PFSK-1 (cell line): ENCODE results near the gene PLEKHJ1.
A peak's percentile ranks its signal among the peaks of the same experiment; 100 is the strongest.

Experiments
- FOXP2 ChIP-seq: optimal IDR thresholded peaks from 2 replicates; pipeline ENCODE3; 2011; ENCODE audit warnings: borderline replicate concordance, control low read depth, inconsistent platforms; ENCODE audit not compliant: insufficient read depth; ENCODE audit errors: extremely low read length, extremely low read depth
- POLR2AphosphoS5 ChIP-seq: IDR thresholded peaks from 2 replicates; pipeline ENCODE4 v1.6.1; 2012; ENCODE audit warnings: low read depth, mild to moderate bottlenecking, control low read depth, low read length, moderate library complexity
- SIN3A ChIP-seq: IDR thresholded peaks from 2 replicates; pipeline ENCODE4 v1.6.1; 2012; ENCODE audit warnings: mild to moderate bottlenecking, low read length, moderate library complexity, borderline replicate concordance; ENCODE audit not compliant: insufficient read depth
- TAF1 ChIP-seq: IDR thresholded peaks from 2 replicates; pipeline ENCODE4 v1.6.1; 2012; ENCODE audit warnings: low read length, control low read depth, borderline replicate concordance; ENCODE audit not compliant: insufficient read depth
- TF ChIP-seq, protein P1 (sequence below), 2 experiments: IDR thresholded peaks; 2 replicates each; pipeline versions ENCODE4 v1.6.1 to v1.8.0; 2011 to 2012; ENCODE audit warnings: low read depth in 2 of 2, low read length in 2 of 2, control low read depth in 1 of 2, inconsistent platforms in 1 of 2, mild to moderate bottlenecking in 1 of 2, moderate library complexity in 1 of 2; ENCODE audit not compliant: insufficient read depth in 1 of 2

PLEKHJ1 gene

GRCh38 chr19:2216361-2217225 is 19.5 kb downstream of the PLEKHJ1 start:
- TF ChIP-seq POLR2AphosphoS5 (no peak), FOXP2 (no peak)

DNA sequence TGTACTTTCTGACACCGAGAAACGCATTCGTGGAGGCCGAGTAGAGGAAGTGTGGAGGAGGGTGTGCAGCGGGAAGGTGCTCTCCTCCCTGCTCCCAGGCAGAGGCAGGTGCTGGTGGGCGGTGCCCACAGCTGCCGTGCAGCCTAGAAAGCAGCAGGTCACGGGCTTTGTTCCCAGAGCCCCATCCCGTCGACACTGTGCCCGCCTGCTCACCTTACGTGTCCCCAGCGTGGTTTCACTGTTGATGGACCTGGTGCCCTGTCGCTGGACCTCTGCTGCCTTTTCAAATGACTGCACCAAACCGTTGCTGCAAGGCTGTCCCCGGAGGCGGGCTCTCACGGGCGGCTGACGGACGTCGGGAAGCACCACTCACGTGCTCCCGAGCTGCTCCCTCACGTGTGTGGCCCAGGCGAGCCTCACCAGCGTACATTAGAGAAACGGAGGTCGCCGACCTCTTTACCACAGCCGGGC is 20.8 kb downstream of the PLEKHJ1 start:
- TF ChIP-seq, protein P1, sequence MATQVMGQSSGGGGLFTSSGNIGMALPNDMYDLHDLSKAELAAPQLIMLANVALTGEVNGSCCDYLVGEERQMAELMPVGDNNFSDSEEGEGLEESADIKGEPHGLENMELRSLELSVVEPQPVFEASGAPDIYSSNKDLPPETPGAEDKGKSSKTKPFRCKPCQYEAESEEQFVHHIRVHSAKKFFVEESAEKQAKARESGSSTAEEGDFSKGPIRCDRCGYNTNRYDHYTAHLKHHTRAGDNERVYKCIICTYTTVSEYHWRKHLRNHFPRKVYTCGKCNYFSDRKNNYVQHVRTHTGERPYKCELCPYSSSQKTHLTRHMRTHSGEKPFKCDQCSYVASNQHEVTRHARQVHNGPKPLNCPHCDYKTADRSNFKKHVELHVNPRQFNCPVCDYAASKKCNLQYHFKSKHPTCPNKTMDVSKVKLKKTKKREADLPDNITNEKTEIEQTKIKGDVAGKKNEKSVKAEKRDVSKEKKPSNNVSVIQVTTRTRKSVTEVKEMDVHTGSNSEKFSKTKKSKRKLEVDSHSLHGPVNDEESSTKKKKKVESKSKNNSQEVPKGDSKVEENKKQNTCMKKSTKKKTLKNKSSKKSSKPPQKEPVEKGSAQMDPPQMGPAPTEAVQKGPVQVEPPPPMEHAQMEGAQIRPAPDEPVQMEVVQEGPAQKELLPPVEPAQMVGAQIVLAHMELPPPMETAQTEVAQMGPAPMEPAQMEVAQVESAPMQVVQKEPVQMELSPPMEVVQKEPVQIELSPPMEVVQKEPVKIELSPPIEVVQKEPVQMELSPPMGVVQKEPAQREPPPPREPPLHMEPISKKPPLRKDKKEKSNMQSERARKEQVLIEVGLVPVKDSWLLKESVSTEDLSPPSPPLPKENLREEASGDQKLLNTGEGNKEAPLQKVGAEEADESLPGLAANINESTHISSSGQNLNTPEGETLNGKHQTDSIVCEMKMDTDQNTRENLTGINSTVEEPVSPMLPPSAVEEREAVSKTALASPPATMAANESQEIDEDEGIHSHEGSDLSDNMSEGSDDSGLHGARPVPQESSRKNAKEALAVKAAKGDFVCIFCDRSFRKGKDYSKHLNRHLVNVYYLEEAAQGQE (IDR thresholded peaks at IDR 0.05; ENCODE audit: insufficient read depth in 1 of 2, low read depth in 2 of 2, low read length in 2 of 2), result no peak
- 0 out of 2 replicates have a peak, but pooled peaks have one; percentile 10 for TF ChIP-seq POLR2AphosphoS5

DNA sequence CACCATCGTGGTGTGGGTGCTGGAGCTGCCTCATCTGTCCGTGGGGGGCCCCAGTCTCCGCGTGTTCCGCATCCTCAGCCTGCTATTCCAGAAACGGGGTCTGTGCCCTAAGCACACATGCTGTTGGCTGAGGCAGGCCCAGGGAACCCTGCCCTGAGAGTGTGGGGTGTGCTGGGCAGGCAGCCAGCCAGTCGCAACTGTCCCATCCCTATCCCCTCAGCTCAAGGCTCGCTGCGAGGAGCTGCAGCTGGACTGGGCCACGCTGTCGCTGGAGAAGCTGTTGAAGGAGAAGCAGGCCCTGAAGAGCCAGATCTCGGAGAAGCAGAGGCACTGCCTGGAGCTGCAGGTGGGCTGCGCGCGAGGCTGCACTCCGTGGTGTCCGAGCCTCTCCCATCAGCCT is 21.9 kb downstream of the PLEKHJ1 start:
- TF ChIP-seq, protein P1 (IDR thresholded peaks at IDR 0.05; ENCODE audit: insufficient read depth in 1 of 2, low read depth in 2 of 2, low read length in 2 of 2), result no peak
- no peak for TF ChIP-seq TAF1
- peak; percentile 14 for TF ChIP-seq FOXP2

- TF ChIP-seq POLR2AphosphoS5 (no peak), FOXP2 (no peak), SIN3A (no peak), TAF1 (no peak)
- TF ChIP-seq, protein P1 (IDR thresholded peaks at IDR 0.05; ENCODE audit: insufficient read depth in 1 of 2, low read depth in 2 of 2, low read length in 2 of 2), result no peak
Measured at GRCh38 chr19:2213799-2214198, 22.3 kb downstream of the PLEKHJ1 start.

DNA sequence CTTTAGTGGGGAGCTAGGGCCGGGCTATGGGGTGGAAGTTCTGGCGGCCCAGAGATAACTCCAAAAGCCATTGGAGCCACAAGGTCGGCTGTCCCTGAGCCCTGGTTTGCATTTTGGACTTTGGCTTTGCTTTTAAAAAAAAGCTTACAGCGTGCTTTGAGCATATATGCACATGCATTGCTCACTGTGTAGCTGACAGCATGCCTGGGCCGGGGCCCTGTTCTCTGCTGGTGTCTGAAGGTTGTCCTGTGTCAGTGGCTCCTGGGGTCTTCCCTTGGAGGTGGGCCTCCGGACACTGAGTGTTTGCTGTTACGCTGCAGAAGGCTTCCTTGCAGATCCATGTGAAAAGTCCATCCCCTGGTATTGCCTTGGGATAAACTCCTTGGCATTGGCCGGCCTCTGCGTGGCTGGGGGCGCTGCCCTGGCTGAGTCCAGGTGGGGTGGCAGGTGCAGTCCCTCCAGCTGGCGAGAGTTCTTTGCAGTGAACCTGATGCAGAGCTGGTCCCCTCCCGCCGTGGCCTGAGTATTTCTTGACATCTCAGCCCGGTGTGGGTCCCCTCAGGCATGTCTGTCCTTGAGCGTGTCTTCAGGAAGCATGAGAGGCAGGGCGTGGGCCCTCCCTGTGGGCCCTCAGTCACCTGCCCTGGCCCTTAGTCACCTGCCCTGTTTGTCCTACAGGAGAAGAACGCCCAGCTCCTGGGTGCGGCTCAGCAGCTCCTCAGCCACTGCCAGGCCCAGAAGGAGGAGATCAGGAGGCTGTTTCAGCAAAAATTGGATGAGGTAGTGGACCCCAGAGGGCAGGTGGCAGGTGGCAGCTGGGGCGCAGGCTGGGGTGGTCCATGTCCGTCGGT is 23.0 kb downstream of the PLEKHJ1 start:
- TF ChIP-seq POLR2AphosphoS5 (no peak), TAF1 (no peak), FOXP2 (no peak), SIN3A (no peak)
- TF ChIP-seq, protein P1 (IDR thresholded peaks at IDR 0.05; ENCODE audit: insufficient read depth in 1 of 2, low read depth in 2 of 2, low read length in 2 of 2), result no peak
